Epithelial cell of esophagus (primary cell): ENCODE results near the gene IHH.

Experiments
- DNase-seq: peaks from one replicate; pipeline ENCODE4 v3.0.0; 2010; ENCODE audit warnings: low read depth
- H3K4me3 ChIP-seq: 2 replicates; pipeline ENCODE4 v1.5.1; 2011; ENCODE audit warnings: mild to moderate bottlenecking, low read length, control low read depth
- TF ChIP-seq, protein P1 (sequence below): IDR thresholded peaks from 2 replicates; pipeline ENCODE4 v1.5.1; 2011; ENCODE audit warnings: low read depth, mild to moderate bottlenecking, low read length, control low read depth, inconsistent platforms; ENCODE audit not compliant: insufficient read depth; ENCODE audit errors: missing control alignments

IHH gene

DNA sequence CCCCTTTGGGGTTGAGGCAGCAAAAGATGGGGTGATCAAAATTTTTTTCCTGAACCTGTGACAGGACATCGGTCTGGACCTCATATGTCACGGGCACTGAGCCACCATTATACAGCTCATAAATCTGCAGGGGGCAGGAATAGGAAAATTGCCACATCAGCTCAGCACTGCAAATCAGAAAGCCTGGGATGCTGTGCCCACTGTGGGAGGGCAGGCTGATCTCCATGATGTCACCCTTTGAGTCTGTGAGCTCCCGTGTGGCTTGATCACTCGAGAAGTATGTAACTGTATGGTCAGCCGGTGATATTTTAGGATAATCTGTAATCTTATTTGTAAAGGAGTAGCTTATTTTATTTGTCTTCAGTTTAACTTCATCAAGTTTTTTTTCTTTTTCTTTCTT is 49.8 kb downstream of the IHH start:
- no peak for DNase-seq
- no peak overlapping the region for H3K4me3 ChIP-seq
- TF ChIP-seq, protein P1, sequence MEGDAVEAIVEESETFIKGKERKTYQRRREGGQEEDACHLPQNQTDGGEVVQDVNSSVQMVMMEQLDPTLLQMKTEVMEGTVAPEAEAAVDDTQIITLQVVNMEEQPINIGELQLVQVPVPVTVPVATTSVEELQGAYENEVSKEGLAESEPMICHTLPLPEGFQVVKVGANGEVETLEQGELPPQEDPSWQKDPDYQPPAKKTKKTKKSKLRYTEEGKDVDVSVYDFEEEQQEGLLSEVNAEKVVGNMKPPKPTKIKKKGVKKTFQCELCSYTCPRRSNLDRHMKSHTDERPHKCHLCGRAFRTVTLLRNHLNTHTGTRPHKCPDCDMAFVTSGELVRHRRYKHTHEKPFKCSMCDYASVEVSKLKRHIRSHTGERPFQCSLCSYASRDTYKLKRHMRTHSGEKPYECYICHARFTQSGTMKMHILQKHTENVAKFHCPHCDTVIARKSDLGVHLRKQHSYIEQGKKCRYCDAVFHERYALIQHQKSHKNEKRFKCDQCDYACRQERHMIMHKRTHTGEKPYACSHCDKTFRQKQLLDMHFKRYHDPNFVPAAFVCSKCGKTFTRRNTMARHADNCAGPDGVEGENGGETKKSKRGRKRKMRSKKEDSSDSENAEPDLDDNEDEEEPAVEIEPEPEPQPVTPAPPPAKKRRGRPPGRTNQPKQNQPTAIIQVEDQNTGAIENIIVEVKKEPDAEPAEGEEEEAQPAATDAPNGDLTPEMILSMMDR, result no peak

DNA sequence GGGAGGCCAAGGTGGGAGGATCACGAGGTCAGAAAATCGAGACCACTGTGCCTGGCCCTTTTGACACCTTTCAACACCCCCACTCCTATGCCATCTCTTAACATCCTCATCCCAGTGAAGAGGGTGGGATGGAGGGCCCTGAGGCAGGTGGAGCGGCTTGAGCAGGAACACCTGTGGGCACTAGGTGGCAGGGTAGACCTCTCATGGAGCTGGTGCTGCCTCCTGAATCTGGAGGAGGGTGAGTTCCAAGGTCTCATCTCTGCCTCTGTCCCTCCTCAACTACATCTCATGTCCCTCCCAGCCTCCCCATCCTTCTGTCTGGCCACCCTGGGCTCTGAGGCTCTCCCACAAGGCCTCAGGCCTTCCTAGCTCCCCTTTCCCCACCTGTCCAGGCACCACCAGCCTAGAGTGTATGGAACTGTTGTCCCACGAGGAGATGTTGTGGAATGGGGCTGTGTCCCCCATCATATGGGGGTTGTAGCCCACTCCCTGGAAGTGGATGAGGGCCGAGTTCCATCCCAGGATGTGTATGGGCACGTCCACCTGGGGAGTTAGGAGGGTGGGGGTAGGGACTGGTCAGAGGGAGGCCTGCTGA is 50.5 kb downstream of the IHH start:
- TF ChIP-seq, protein P1, result peak; percentile 73
- peak; percentile 51 for DNase-seq
- H3K4me3 ChIP-seq, result no peak overlapping the region

DNA sequence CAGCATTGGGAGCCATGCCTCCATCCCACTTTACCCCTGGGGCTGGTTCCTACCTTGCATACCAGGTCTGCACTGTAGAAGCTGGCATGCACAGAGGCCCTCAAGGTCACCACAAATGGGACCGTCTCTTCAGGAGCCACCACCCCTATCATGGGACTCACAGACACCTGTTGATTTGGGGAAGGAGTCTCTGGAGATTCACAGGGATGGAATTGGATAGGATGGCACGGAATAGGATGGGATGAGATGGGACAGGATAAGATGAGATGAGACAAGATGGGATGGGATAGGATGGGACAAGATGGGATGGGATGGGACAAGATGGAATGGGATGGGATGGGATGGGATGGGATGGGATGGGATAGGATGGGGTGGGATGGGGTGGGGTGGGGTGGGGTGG is 51.4 kb downstream of the IHH start:
- TF ChIP-seq, protein P1, result no peak
- no peak for DNase-seq
- H3K4me3 ChIP-seq, result no peak overlapping the region
